NCI-H524 treated with DMSO at 0.1 percent for 48 hours (cell line): ENCODE measurements around the gene TMEM147.
"Not testable (repeated sequence)": the region's sequence is repeated elsewhere in the genome, so short reads cannot be mapped to it uniquely, and the experiment has no call there.

ENCODE experiments used
- DNase-seq: peaks from one replicate; lab custom pipeline; 2025; lab: John Stamatoyannopoulos, UW

TMEM147 gene

DNA sequence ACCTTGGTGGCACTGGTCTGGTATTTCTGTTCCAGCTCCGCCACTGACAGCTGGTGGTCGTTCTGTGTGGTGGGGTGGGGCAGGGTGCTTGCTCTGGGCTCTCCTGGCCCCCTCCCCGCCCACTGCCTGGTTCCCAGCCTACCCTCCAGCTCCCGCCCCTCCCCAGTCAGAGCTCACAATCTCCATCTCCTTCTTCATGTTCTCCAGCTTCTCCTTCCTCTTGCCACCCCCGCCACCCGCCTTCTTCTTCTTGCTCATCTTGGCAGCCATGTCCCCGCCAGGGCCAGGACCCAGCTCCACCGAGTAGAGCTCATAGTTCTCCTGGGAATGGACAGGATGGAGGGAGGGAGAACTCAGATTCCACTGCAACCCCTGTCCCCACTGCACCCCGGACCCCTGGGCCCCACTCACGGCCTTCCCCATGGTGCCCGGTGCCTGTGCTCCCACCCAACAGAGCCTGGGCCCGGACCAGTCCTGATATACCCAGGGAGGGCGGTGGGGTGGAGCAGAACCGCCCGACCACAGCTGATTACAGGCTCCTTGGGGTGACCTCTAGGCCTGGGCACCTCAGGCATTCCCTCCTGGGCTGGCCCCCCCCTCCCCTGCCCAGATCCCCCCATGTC lies 17.9 kb downstream of the TMEM147 start, which contains the start of gene ATP4A:
Gene ATP4A (minus strand): TSS at position 452 of the 623 bp plus-strand sequence. CDS start 29 bp downstream, at position 423.
- no peak for DNase-seq

DNA sequence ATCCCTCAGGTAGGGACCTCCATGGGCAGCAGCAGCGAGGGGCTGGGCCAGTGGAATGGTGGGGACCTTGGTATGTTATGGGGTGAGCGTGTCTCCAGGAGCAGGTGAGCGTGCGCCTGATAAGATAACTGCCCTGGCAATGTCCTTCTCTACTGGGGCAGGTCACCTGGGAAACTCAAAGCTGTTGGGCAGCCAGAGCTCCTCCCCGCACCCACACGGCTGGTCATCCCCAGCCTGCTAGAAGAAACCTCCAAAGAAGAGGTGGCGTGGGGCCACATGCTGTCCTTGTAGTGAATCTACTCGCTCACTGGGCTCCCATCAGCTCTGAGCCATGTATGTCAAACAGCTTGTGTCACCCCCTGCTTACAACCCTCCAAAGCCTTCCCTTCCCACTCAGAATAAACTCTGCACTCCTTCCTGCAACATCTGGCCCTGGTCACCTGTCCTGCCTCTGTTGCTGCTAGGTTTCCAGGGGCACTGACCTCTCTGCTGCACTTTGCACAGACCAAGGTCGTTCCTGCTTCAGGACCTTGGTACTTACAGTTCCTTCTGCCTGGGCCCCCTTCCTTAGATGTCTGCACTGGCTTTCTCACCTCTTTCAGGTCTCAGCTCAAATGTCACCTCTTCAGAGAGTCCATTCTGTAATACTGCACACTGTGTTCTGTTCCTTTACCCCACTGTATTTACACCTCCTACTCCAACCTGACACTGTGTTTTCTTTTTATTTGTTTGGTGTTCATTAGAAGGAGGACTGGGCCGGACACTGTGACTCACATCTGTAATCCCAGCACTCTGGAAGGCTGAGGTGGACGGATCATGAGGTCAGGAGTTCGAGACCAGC lies 19.8 kb downstream of the TMEM147 start:
- no peak for DNase-seq

DNA sequence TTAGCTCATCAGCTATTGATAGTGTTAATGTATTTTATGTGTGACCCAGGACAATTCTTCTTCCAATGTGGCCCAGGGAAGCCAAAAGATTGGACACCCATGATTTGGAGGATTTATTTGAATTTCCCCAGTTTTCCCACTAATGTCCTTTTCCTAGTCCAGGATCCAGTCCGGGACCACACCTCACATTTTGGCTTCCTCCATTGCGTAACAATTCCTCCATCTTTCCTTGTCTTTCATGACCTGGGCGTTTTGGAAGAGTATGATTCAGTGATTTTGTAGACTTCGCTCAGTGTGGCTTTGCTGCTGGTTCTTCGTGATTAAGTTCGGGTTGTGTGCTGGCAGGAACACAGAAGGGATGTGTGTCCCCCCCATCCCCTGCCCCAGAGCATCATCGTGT lies 21.3 kb downstream of the TMEM147 start:
- no peak for DNase-seq

DNA sequence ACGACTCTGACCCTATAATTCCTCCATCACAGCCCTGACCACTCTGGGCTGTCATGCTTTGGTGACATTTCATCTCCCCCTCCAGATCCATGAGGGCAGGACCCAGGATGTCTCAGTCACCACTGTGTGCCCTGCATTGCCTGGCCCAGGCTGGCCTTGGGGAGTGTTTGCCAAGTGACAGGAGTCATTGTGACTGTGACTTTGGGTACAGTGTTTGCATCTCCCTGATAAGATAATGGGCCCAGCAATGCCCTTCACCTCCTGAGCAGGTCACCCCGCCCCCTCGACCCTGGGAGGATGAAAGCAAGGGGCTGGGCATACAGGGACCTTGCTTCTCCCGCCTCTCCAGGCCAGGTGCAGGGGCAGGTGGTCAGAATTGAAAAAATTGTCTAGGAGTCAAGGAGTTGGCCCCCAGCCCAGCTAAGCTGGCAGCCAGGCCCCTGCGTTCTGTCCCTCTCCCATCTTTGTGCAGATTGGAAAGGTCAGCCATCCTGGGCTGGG lies 23.9 kb downstream of the TMEM147 start:
- no peak for DNase-seq

DNA sequence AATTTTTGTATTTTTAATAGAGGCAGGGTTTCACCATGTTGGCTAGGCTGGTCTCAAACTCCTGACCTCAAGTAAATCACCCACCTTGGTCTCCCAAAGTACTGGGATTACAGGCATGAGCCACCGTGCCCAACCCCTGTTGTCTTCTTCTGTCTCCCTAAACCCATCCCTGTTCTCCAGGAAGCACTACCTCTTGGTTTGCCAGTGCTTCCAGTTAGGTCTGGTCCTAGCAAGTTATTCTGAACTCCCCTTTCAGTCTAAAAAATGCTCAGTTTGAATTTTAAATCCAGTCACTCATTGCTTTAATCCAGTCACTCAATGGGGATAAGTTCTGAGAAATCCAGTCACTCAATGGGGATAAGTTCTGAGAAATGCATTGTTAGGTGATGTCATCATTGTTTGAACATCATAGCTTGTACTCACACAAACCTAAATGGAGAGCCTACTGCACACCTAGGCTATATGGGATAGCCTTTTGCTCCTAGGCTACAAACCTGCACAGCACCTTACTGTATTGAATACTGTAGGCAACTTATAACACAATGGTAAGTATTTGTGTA lies 26.1 kb downstream of the TMEM147 start:
- DNase-seq, result no peak

DNA sequence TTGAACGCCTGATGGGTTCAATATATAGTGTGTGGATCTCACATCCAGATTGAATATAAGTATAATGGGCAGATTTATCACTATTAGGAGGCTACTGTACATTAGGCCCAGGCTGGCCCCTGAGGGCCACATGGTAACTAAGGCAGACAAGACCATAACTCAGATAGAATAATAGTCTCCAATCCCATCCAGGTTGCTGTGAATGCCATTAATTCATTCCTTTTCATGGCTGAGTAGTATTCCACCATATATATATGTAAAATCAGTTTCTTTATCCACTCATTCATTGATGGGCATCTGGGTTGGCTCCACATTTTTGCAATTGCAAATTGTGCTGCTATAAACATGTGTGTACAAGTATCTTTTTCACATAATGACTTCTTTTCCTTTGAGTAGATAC lies 32.5 kb downstream of the TMEM147 start:
- no peak for DNase-seq

DNA sequence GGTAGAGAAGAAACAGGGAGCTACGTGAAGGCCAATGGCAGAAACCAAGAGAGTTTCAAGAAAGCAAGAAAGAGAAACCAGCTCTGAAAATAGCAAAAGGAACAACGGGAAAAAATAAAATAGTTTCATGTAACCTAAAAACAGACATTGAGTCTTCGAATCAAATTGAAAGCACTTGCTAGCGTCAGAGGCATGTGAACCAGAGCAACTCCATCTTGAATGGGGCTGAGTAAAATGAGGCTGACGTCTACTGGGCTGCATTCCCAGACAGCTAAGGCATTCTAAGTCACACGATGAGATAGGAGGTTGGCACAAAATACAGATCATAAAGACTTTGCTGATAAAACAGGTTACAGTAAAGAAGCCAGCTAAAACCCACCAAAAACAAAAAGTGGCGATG lies 33.3 kb downstream of the TMEM147 start:
- DNase-seq, result no peak

DNA sequence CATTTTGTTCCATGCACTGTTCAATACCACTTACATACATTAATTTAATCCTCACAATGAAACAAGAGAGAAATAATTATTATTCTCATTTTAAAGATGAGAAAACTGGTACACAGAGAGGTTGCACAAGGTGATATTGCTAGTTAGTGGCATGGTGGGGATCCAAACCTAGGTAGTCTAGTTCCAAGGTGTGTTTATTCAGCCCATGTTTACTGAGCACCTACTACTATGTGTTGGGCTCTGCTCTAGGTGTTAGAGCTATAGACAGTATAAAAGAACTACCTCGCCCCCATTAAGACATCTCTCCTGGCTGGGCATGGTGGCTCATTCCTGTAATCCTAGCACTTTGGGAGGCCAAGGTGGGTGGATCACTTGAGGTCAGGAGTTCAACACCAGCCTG lies 37.3 kb downstream of the TMEM147 start:
- no peak for DNase-seq

DNA sequence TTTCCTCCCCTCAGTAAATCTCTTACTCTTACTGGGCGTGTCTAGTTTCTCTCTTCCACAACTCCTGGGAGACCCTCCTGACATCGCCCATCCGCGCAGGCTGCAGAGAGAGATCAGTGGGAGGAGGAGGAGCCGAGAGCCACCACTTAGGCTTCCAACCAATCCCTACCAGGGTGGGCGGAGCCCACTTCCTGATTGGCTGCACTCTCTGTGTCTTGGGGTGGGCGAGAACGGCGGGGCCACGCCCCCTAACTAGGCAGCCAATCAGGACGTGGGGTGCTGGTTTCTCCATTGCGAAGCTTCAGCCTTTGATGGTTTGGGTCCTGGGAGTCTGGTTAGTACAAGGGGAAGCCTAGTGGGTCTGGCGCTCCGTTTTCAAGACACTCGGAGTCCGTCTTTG lies 40.4 kb downstream of the TMEM147 start, which contains the start of gene PMIS2:
Gene PMIS2 (plus strand): TSS at position 326 of the 400 bp plus-strand sequence. CDS start 87 bp downstream, outside the sequence.
- no peak for DNase-seq

DNA sequence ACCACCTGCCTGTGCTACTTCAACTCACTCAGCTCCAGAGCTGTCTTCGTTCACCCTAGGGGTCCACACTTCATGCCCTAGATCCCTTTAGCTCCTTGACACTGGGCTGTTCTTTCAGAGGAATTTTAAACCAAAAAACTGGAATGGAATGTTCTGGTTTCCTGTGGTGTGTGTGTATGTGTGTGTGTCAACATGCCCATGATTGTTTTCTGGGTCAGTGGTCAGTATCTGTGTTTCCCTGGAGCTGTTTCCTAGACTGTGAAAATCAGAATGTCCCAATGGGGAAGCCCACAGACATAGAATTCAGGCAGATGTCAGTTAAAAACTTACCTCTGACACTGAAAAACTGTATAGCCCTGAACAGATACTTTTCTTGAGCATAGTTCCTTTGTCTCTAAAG lies 41.9 kb downstream of the TMEM147 start:
- no peak for DNase-seq

DNA sequence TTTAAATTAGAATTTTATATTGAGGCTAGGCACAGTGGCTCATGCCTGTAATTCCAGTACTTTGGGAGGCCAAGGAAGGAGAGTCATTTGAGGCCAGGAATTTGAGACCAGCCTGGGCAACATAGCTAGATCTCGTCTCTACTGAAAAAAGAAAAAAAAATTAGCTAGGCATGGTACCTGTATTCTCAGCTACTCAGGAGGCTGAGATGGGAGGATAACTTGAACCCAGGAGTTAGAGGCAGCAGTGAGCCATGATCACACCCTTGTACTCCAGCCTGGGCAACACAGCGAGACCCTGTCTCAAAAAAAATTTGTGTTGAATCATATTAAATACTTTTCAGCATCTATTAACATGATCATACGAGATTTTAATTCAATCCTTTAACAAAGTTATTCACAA lies 45.4 kb downstream of the TMEM147 start:
- no peak for DNase-seq

DNA sequence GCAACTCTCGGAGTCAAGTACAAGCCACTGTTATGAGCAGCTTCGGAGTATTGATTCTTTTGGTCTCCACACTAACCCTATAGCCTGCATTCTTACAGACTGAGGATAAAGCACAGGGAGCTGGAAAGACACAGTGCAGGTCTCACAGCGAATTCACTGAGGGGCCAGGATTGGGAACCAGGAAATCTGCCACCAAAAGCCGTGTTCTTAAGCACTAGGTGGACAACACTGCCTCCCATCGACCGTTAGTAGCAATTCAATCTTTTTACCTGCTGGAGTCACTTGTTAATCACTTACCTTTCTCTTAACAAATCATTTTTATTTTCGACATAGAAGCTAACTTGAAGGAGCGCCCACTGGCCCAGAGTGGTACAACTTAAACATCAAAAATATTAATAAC lies 46.8 kb downstream of the TMEM147 start:
- no peak for DNase-seq

DNA sequence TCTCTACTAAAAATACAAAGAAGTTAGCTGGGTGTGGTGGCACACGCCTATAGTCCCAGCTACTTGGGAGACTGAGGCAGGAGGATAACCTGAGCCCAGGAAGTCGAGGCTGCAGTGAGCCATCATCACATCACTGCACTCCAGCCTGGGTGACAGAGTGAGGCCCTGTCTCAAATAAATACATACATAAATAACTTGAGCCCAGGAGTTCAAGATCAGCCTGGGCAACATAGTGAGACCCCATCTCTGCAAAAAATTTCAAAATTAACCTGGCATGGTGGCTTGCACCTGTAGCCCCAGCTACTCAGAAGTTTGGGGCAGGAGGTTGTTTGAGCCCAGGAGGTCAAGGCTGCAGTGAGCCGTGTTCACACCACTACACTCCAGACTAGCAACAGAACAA lies 49.6 kb downstream of the TMEM147 start:
- not testable (repeated sequence) for DNase-seq

DNA sequence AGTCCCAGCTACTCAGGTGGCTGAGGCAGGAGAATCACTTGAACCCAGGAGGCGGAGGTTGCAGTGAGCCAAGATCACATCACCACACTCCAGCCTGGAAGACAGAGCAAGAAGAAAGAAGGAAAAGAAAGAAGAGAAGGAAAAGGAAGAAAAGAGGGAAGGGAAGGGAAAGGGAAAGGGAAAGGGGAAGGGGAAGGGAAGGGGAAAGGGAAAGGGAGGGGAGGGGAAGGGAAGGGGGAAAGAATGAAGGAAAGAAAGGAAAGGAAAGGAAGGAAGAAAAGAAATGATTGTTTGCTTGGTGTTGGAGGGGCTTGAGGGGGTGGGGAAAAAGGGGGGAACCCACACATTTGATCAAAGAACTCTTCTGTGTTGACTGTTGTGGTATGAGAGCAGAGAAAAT lies 50.5 kb downstream of the TMEM147 start:
- no peak for DNase-seq

DNA sequence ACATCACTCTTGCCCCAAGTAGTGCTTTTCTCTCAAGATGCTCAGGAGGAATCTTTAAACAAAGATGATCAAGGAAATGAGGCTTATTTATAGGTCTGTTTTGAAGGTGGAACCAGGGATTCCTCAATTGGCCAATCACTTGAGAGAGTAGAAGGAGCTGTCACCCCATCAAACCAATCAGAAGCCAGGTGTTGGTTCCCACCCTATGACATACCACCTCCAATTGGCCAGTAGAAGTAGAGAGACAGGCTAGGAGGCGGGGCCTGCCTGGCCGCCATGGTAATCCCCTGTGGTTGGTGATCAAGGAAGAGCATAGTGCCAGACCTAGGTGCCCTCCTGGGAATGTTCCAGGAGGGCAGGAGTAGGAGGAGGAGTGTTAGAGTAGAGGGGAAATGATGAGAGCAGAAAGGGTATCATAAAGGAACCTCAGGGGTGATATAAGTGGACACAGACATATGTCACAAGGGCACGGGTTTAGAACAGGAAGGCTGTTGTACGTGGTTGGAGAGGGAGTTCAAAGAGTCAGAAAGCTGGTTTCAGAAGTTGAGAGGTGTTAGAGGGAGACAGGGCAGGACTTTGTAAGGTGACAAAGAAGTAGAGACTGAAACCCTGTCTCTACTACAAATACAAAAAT lies 51.1 kb downstream of the TMEM147 start:
- no peak for DNase-seq
